ENCODE results near the gene TYMP. TPM values are rescaled to one million over a fixed set of nuclear protein-coding genes. Genes with fewer than 3 reads are reported as not detected.
"Not testable (repeated sequence)": the region's sequence is repeated elsewhere in the genome, so short reads cannot be mapped to it uniquely, and the experiment has no call there.

Gene TYMP
- total RNA-seq, 1 donor from 2014 or later, result 151 TPM

- Histone ChIP-seq H3K4me1 (peaks cover 44% of the 10 kb centered on the region), H3K4me3 (no peak overlapping the region), H3K27me3 (ENCODE audit: low read depth) (peaks cover 43% of the 10 kb centered on the region), H3K36me3 (no peaks in the 10 kb centered on the region), H3K9me3 (no peaks in the 10 kb centered on the region), H3K27ac (no peak overlapping the region)
- DNase-seq (peak; percentile 45), ATAC-seq (no peak)
- TF ChIP-seq CTCF (IDR thresholded peaks at IDR 0.05), result no peak
- intact Hi-C loops (cut with DNase I), result no loop called here
These were observed 16.8 kb upstream of the TYMP start for GRCh38 chr22:50546326-50547262.

- peaks cover 46% of the 10 kb centered on the region for H3K4me1 ChIP-seq
- DNase-seq (peak; percentile 45), ATAC-seq (no peak)
- H3K27ac ChIP-seq, result peak within 1 kb of the TSS; percentile 97
- no peak within 1 kb of the TSS for H3K4me3 ChIP-seq
- no peaks in the 10 kb centered on the region for H3K36me3 ChIP-seq
- intact Hi-C loops (cut with DNase I), result no loop called here
- H3K9me3 ChIP-seq, result no peaks in the 10 kb centered on the region
- H3K27me3 ChIP-seq (ENCODE audit: low read depth), result peaks cover 43% of the 10 kb centered on the region
- no peak for TF ChIP-seq CTCF (IDR thresholded peaks at IDR 0.05)
These were observed 15.9 kb upstream of the TYMP start, which contains the start of gene KLHDC7B for GRCh38 chr22:50545522-50546325. Gene KLHDC7B (plus strand): TSS chr22:50545899. CDS start chr22:50546244, 345 bp downstream.

- no peak overlapping the region for H3K4me3 ChIP-seq
- peak overlapping the region; percentile 97 for H3K27ac ChIP-seq
- H3K27me3 ChIP-seq (ENCODE audit: low read depth), result peaks cover 41% of the 10 kb centered on the region
- ATAC-seq (peak; percentile 34 to 54), DNase-seq (peak; percentile 84)
- no peaks in the 10 kb centered on the region for H3K36me3 ChIP-seq
- H3K9me3 ChIP-seq, result no peaks in the 10 kb centered on the region
- TF ChIP-seq CTCF (IDR thresholded peaks at IDR 0.05), result no peak
- intact Hi-C loops (cut with DNase I), result no loop called here
- H3K4me1 ChIP-seq, result peaks cover 55% of the 10 kb centered on the region
These were observed 15.0 kb upstream of the TYMP start for GRCh38 chr22:50544746-50545253.

- Histone ChIP-seq H3K27ac (peak overlapping the region; percentile 97), H3K27me3 (ENCODE audit: low read depth) (peaks cover 35% of the 10 kb centered on the region), H3K4me3 (peak overlapping the region; percentile 43), H3K4me1 (peaks cover 57% of the 10 kb centered on the region), H3K9me3 (no peaks in the 10 kb centered on the region), H3K36me3 (no peaks in the 10 kb centered on the region)
- TF ChIP-seq CTCF (IDR thresholded peaks at IDR 0.05), result peak; percentile 71
- intact Hi-C loops (cut with DNase I), result no loop called here
- DNase-seq, result peak; percentile 90
- peak; percentile 64 to 69 for ATAC-seq
These were observed 14.4 kb upstream of the TYMP start for GRCh38 chr22:50544078-50544745.

GRCh38 chr22:50542416-50542927 is 12.7 kb upstream of the TYMP start:
- intact Hi-C loops (cut with DNase I), result no loop called here
- peaks cover 62% of the 10 kb centered on the region for H3K4me1 ChIP-seq

GRCh38 chr22:50541667-50542026 is 11.8 kb upstream of the TYMP start:
- peak; percentile 53 to 62 for ATAC-seq
- intact Hi-C loops (cut with DNase I); H3K9me3 ChIP-seq; H3K36me3 ChIP-seq; H3K4me3 ChIP-seq: not testable (repeated sequence)
- peak; percentile 84 for DNase-seq
- Histone ChIP-seq H3K4me1 (peaks cover 68% of the 10 kb centered on the region), H3K27ac (peak overlapping the region; percentile 97), H3K27me3 (ENCODE audit: low read depth) (peaks cover 14% of the 10 kb centered on the region)

More at GRCh38 chr22:50542416-50542927, 12.7 kb upstream of the TYMP start:
- Histone ChIP-seq H3K27me3 (ENCODE audit: low read depth) (peaks cover 22% of the 10 kb centered on the region), H3K36me3 (no peaks in the 10 kb centered on the region), H3K9me3 (no peaks in the 10 kb centered on the region), H3K27ac (peak overlapping the region; percentile 97), H3K4me3 (no peak overlapping the region)
- TF ChIP-seq CTCF (IDR thresholded peaks at IDR 0.05), result no peak
- ATAC-seq (peak in 1 of 2 donors; percentile 5), DNase-seq (no peak)

Measured in lower lobe of right lung (tissue), 2 donors.